Fibroblast of mammary gland (primary cell): ENCODE measurements around the gene CHCHD3.

Experiments
- DNase-seq: peaks from one replicate; pipeline ENCODE4 v3.0.0-alpha.2; 2010; ENCODE audit warnings: low read depth
- H3K4me3 ChIP-seq: 2 replicates; pipeline ENCODE4 v1.5.1; 2011; ENCODE audit warnings: low read depth, mild to moderate bottlenecking, low read length, moderate library complexity; ENCODE audit not compliant: control insufficient read depth
- TF ChIP-seq, protein P1 (sequence below): conservative IDR thresholded peaks from 2 replicates; pipeline ENCODE4 v1.5.1; 2011; ENCODE audit warnings: low read depth, low read length, inconsistent platforms; ENCODE audit not compliant: control insufficient read depth, insufficient read depth

The CHCHD3 gene

GRCh38 chr7:133056370-133057238 is 25.3 kb downstream of the CHCHD3 start:
- DNase-seq: no peak

GRCh38 chr7:133054162-133054840 is 27.6 kb downstream of the CHCHD3 start:
- TF ChIP-seq, protein P1, sequence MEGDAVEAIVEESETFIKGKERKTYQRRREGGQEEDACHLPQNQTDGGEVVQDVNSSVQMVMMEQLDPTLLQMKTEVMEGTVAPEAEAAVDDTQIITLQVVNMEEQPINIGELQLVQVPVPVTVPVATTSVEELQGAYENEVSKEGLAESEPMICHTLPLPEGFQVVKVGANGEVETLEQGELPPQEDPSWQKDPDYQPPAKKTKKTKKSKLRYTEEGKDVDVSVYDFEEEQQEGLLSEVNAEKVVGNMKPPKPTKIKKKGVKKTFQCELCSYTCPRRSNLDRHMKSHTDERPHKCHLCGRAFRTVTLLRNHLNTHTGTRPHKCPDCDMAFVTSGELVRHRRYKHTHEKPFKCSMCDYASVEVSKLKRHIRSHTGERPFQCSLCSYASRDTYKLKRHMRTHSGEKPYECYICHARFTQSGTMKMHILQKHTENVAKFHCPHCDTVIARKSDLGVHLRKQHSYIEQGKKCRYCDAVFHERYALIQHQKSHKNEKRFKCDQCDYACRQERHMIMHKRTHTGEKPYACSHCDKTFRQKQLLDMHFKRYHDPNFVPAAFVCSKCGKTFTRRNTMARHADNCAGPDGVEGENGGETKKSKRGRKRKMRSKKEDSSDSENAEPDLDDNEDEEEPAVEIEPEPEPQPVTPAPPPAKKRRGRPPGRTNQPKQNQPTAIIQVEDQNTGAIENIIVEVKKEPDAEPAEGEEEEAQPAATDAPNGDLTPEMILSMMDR: no peak
- DNase-seq: peak; percentile 32

More at GRCh38 chr7:133056370-133057238, 25.3 kb downstream of the CHCHD3 start:
- TF ChIP-seq, protein P1: no peak
- no peak overlapping the region for H3K4me3 ChIP-seq

GRCh38 chr7:133053321-133053891 is 28.5 kb downstream of the CHCHD3 start:
- DNase-seq: peak; percentile 97
- TF ChIP-seq, protein P1: no peak
- no peak overlapping the region for H3K4me3 ChIP-seq

More at GRCh38 chr7:133054162-133054840, 27.6 kb downstream of the CHCHD3 start:
- H3K4me3 ChIP-seq: no peak overlapping the region

- no peak for DNase-seq
- TF ChIP-seq, protein P1: no peak
- no peak overlapping the region for H3K4me3 ChIP-seq
Measured at GRCh38 chr7:133052826-133053225, 29.1 kb downstream of the CHCHD3 start.

DNA sequence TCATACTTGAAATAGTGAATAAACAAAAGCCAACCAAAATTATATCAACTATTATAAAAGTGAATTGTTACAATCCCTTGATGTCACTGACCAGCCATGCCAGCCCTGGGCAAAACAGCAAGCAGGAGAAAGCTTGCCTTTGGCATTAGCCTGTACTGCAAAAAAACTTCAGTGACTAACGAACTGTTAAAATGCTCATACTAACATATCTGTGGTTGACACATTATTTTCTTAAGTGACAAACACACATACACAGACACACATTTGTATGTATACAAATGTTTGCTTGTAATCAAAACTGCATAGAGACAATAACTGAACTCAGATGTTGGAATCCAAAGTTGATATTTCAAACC is 29.5 kb downstream of the CHCHD3 start:
- DNase-seq: no peak
- TF ChIP-seq, protein P1: no peak
- no peak overlapping the region for H3K4me3 ChIP-seq

- no peak for DNase-seq
- no peak overlapping the region for H3K4me3 ChIP-seq
- TF ChIP-seq, protein P1: no peak
Measured at GRCh38 chr7:133051719-133052400, 30.0 kb downstream of the CHCHD3 start.
